GM12878 (cell line): ENCODE data around the gene UBE3D. TPM values are rescaled to one million over a fixed set of nuclear protein-coding genes. Genes with fewer than 3 reads are reported as not detected.

ENCODE experiments used
- ATF7 ChIP-seq: fragments of 450-650 bp; IDR thresholded peaks from 2 replicates; pipeline ENCODE4 v1.6.1; 2016; ENCODE audit warnings: low read depth, mild to moderate bottlenecking
- BHLHE40 ChIP-seq, 2 experiments: fragments of 450-650 bp in 1 of 2; IDR thresholded peaks; 2 replicates each; pipeline ENCODE4 v1.6.1; 2011 to 2017; ENCODE audit warnings: low read depth in 2 of 2, borderline replicate concordance in 1 of 2, improper control_type of control experiment in 1 of 2, low read length in 1 of 2, mild to moderate bottlenecking in 1 of 2
- CEBPZ ChIP-seq: fragments of 150-350 bp; IDR thresholded peaks from 2 replicates; pipeline ENCODE4 v1.6.1; 2016; ENCODE audit warnings: low read depth, low read length
- CHD2 ChIP-seq: IDR thresholded peaks from 2 replicates; pipeline ENCODE4 v1.6.1; 2011; ENCODE audit warnings: low read depth, low read length, improper control_type of control experiment, borderline replicate concordance
- DPF2 ChIP-seq: fragments of 450-650 bp; IDR thresholded peaks from 2 replicates; pipeline ENCODE4 v1.6.1; 2017; ENCODE audit warnings: mild to moderate bottlenecking
- E2F8 ChIP-seq: fragments of 450-650 bp; IDR thresholded peaks from 2 replicates; pipeline ENCODE4 v1.6.1; 2018; ENCODE audit warnings: mild to moderate bottlenecking, low read depth, moderate library complexity; ENCODE audit not compliant: partially characterized antibody
- EZH2 ChIP-seq: IDR thresholded peaks from 2 replicates; pipeline ENCODE4 v1.6.1; 2012; ENCODE audit warnings: low read depth, mild to moderate bottlenecking, control low read depth, inconsistent platforms, low read length, borderline replicate concordance; ENCODE audit not compliant: control insufficient read depth
- HCFC1 ChIP-seq: fragments of 150-350 bp; IDR thresholded peaks from 2 replicates; pipeline ENCODE4 v1.6.1; 2014; ENCODE audit warnings: low read length
- IKZF1 ChIP-seq: fragments of 450-650 bp; conservative IDR thresholded peaks from 2 replicates; pipeline ENCODE4 v1.6.1; 2017; ENCODE audit warnings: antibody characterized with exemption, mild to moderate bottlenecking
- IRF3 ChIP-seq: fragments of 450-650 bp; IDR thresholded peaks from 2 replicates; pipeline ENCODE4 v1.6.1; 2014; ENCODE audit warnings: mild to moderate bottlenecking
- NFYA ChIP-seq: IDR thresholded peaks from 2 replicates; pipeline ENCODE4 v1.6.1; 2011; ENCODE audit warnings: low read depth, mild to moderate bottlenecking, low read length, improper control_type of control experiment, borderline replicate concordance
- NRF1 ChIP-seq: conservative IDR thresholded peaks from 2 replicates; pipeline ENCODE4 v1.6.1; 2011; ENCODE audit warnings: mild to moderate bottlenecking, low read depth, low read length, improper control_type of control experiment
- PKNOX1 ChIP-seq: fragments of 450-650 bp; IDR thresholded peaks from 2 replicates; pipeline ENCODE4 v1.6.1; 2016; ENCODE audit warnings: mild to moderate bottlenecking
- RAD21 ChIP-seq: IDR thresholded peaks from 2 replicates; pipeline ENCODE4 v1.6.1; 2011; ENCODE audit warnings: mild to moderate bottlenecking, low read depth, low read length, moderate library complexity; ENCODE audit not compliant: insufficient read depth
- RAD51 ChIP-seq: fragments of 450-650 bp; IDR thresholded peaks from 2 replicates; pipeline ENCODE4 v1.6.1; 2016; ENCODE audit warnings: moderate library complexity, mild to moderate bottlenecking, inconsistent platforms
- SMAD5 ChIP-seq: IDR thresholded peaks from 2 replicates; pipeline ENCODE4 v1.6.1; 2016; ENCODE audit warnings: antibody characterized with exemption, low read depth
- ZNF24 ChIP-seq: fragments of 450-650 bp; IDR thresholded peaks from 2 replicates; pipeline ENCODE4 v1.6.1; 2017; ENCODE audit warnings: antibody characterized with exemption, mild to moderate bottlenecking
- ZNF592 ChIP-seq: fragments of 450-650 bp; IDR thresholded peaks from 2 replicates; pipeline ENCODE4 v1.6.1; 2017; ENCODE audit warnings: mild to moderate bottlenecking, moderate library complexity
- polyA plus RNA-seq, 11 experiments: library from polyadenylated mRNA; depleted of rRNA in 4 of 11; unstranded in 6 of 11; stranded (reverse) in 5 of 11; fragments of >200 nt; fragmentation: Nextera tagmentation in 4 of 11; fragmentation: Illumina TruSeq in 1 of 11; extraction: Ambion mirVana in 4 of 11; extraction: Trizol in 1 of 11; gene quantifications; 1 replicate in 1 of 11; 2 replicates in 10 of 11; pipeline versions ENCODE4 v1.2.1 to v1.2.3, GENCODE V29; 2011 to 2016; ENCODE audit warnings: inconsistent platforms in 2 of 11, missing spikeins in 2 of 11, low read depth in 1 of 11
- total RNA-seq, 4 experiments: library from RNA; depleted of rRNA in 3 of 4; stranded (reverse); fragments of >200 nt in 3 of 4; fragmentation: Illumina TruSeq in 1 of 4; extraction: Trizol in 1 of 4; gene quantifications; 2 replicates each; pipeline versions ENCODE4 v1.2.1 to v1.2.3, GENCODE V29; 2013 to 2021

Gene UBE3D
- total and polyA plus RNA-seq, 10 of the 15 experiments (the other 5 are each of a cell fraction or from before 2014, with no cell fraction given), result 4.3 to 9.0 (median 7.5) TPM

- TF ChIP-seq E2F8 (no peak), IRF3 (no peak), RAD21 (no peak), NRF1 (no peak), EZH2 (no peak), SMAD5 (no peak), RAD51 (no peak), CHD2 (0 out of 2 replicates have a peak, but pooled peaks have one; percentile 30), DPF2 (peak; percentile 83), NFYA (no peak), PKNOX1 (no peak), CEBPZ (no peak), HCFC1 (no peak), ZNF592 (no peak; the same call in 1 of the 2 replicates), IKZF1 (peak; percentile 66), BHLHE40 (IDR thresholded peaks at IDR 0.05; ENCODE audit: borderline replicate concordance in 1 of 2, low read depth in 2 of 2, low read length in 1 of 2) (no peak), ATF7 (peak; percentile 75), ZNF24 (0 out of 2 replicates have a peak, but pooled peaks have one; percentile 52)
- TF ChIP-seq, all 136 proteins: peak for 24
Measured at GRCh38 chr6:83071023-83071422, 5.4 kb upstream of the UBE3D start (continued).
